GM19240 (cell line): ENCODE results near the gene AMDHD2.
"Not testable (repeated sequence)": the region's sequence is repeated elsewhere in the genome, so short reads cannot be mapped to it uniquely, and the experiment has no call there.

Experiments
- DNase-seq: peaks from one replicate; pipeline ENCODE4 v3.0.0; 2011; ENCODE audit warnings: low spot score; ENCODE audit not compliant: insufficient read length

AMDHD2 gene

DNA sequence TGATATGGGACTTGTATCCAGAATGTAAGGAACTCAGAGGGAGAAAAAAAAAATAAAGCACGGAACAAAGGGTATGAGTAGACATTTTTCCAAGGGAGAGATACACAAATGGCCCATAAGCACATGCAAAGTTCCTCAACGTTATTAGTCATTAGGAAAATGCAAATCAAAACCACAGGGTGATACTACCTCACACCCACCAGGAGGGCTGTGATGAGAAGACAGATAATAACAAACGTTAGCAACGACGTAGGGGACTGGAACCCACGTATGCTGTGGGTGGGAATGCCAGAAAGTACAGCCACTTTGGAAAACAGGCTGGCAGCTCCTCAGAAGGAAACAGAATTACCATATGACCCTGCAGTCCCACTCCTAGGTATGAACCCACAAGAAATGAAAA, 52.5 kb downstream of the AMDHD2 start:
- not testable (repeated sequence) for DNase-seq

DNA sequence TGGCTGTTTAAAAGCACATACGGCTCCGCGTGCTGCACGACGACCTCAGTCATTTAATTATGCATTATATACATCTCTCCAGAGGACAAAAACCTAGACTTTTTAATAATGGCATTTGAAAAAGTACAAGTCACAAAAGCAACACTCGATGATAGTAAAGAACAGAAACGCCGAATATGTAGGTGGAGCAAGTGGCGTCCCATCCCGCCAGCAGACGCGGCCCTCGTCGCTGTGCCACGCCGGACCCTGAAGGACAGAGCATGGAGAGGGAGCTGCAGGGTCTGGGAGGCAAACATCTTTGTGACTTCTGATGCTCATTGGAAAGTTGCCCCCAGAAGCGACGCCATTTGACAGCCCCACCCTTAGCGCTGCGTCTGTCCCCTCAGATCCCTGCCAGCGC, 55.7 kb downstream of the AMDHD2 start:
- not testable (repeated sequence) for DNase-seq

DNA sequence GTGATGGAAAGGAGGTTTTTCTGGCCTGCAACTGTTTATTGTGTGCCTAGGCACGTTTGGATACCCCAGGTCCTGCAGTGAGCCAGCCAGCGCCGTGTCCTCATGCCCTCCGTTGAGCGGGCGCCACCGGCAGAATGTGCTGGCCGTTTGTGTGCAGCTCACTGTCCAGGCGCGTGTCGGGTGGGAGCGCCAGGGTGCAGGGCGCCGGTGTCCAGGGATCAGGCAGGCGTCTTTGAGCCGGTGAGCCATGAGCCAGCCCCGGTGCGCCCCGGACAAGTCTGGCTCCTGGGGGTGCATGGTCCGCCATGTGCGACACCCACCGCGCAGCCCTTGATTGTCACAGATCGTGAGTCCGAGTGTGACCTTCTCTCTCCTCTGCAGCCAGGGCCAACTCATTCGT, 56.9 kb downstream of the AMDHD2 start:
- not testable (repeated sequence) for DNase-seq

DNA sequence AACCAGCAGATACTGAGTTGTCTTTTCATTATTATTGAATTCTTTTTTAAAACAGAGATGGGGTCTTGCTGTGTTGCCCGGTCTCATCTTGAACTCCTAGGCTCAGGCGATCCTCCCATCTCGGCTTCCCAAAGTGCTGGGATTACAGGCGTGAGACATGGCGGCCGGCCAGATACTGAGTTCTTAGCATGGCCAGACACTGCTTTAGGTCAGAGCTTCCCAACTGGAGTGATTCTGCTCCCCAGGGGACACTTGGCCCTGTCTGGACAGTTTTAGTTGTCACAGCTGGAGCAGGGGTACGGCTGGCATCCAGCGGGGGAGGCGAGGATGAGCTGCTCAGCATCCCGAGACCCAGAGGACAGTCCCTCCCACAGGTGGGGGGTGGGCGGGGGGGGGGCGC, 58.7 kb downstream of the AMDHD2 start:
- not testable (repeated sequence) for DNase-seq

DNA sequence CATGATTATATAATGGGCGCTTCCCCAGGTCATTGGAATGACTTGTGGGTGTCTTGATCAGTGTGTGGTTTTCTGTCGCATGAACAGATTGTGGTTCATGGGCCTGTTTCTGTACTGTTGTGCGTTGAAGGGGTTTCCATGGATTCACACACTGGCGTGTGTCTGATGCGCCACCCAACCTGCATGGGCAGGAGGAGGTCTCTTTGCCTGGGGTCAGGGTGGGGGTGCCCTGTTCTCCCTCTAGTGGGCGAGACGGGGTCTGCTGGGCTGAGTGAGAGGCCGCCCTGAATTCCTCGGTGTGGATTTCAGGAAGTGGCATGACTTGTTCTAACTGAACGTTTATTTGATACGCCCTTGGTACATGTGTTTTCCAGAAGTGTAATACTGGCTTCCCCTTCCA, 60.0 kb downstream of the AMDHD2 start:
- DNase-seq = not testable (repeated sequence)

DNA sequence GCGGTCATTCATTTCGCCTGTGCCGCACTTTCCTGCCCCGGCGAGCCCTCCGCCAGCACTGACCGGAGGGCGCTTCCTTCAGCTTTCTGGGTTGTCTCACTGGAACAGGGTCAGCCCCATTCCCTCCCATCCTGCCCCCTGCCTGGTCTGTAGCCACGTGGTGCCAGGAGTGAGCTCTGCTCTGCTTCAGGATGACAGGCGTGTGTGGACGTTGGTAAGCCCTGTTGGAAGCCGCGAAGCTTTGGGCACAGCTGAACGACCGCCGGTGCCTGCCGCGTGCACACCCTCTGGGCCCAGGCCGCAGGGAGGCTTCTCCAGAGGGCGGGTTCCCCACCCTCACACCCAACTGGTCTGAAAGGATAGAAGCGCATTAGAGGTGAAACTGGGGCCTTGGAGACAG, 60.6 kb downstream of the AMDHD2 start:
- not testable (repeated sequence) for DNase-seq
